Natural killer cell (primary cell): ENCODE data around the gene FRAT2. TPM values are rescaled to one million over a fixed set of nuclear protein-coding genes. Genes with fewer than 3 reads are reported as not detected.

Source experiments
- ATAC-seq, 3 donors: fragments of 150-1000 bp in 2 of 3; fragments of 200-7000 bp in 1 of 3; cut with Tn5 transposase; 1 replicate in 1 of 3; 2 replicates in 2 of 3; pipeline ENCODE4 v1.10.0; 2021; ENCODE audit warnings: mild to moderate bottlenecking in 2 of 3, moderate library complexity in 2 of 3
- DNase-seq, 2 donors: peaks; one replicate each; pipeline versions ENCODE4 v3.0.0 to v3.0.0-alpha.2; 2013 to 2021; ENCODE audit warnings: mixed read lengths in 1 of 2
- H3K27ac ChIP-seq: one replicate; pipeline ENCODE4 v1.5.1; 2013; ENCODE audit warnings: mild to moderate bottlenecking, low read length
- H3K27me3 ChIP-seq: one replicate; pipeline ENCODE4 v1.6.1; 2013; ENCODE audit warnings: low read length; ENCODE audit not compliant: control insufficient read depth, insufficient read depth
- H3K36me3 ChIP-seq: one replicate; pipeline ENCODE4 v1.6.1; 2013; ENCODE audit warnings: low read length; ENCODE audit not compliant: control insufficient read depth, insufficient read depth
- H3K4me1 ChIP-seq: one replicate; pipeline ENCODE4 v1.6.1; 2013; ENCODE audit warnings: low read length; ENCODE audit not compliant: control insufficient read depth, insufficient read depth
- H3K4me3 ChIP-seq: one replicate; pipeline ENCODE4 v1.5.1; 2013; ENCODE audit warnings: low read length
- H3K9me3 ChIP-seq: one replicate; pipeline ENCODE4 v1.6.1; 2013; ENCODE audit warnings: low read length; ENCODE audit not compliant: control insufficient read depth, insufficient read depth
- H3K27ac Mint-ChIP-seq, 2 donors: one replicate each; pipeline ENCODE4 v1.8.0; 2022; ENCODE audit warnings: mild to moderate bottlenecking in 2 of 2, mixed read lengths in 2 of 2, moderate library complexity in 1 of 2
- H3K27me3 Mint-ChIP-seq, 2 donors: one replicate each; pipeline ENCODE4 v1.8.0; 2022; ENCODE audit warnings: low read depth in 2 of 2, mixed read lengths in 2 of 2
- H3K36me3 Mint-ChIP-seq: one replicate; pipeline ENCODE4 v1.8.0; 2022; ENCODE audit warnings: mixed read lengths
- H3K4me1 Mint-ChIP-seq, 2 donors: one replicate each; pipeline ENCODE4 v1.8.0; 2022; ENCODE audit warnings: mixed read lengths in 2 of 2
- H3K4me3 Mint-ChIP-seq: one replicate; pipeline ENCODE4 v1.8.0; 2022; ENCODE audit warnings: mild to moderate bottlenecking, moderate library complexity, mixed read lengths
- H3K9me3 Mint-ChIP-seq, 2 donors: one replicate each; pipeline ENCODE4 v1.8.0; 2022; ENCODE audit warnings: mixed read lengths in 2 of 2
- WGBS: methylation state at CpG from one replicate; pipeline ENCODE4 v1.1.7; 2013; ENCODE audit warnings: missing lambda C conversion rate; ENCODE audit not compliant: insufficient coverage; 5-methylcytosine and 5-hydroxymethylcytosine counted together
- intact Hi-C: fragments of 100-400 bp; cut with micrococcal nuclease; formaldehyde crosslinking; loops from one replicate; pipeline ENCODE4 v1.14.2; 2022
- total RNA-seq, 4 donors: library from RNA; stranded (reverse); fragments of 120-200 nt in 1 of 4; gene quantifications; one replicate each; pipeline versions ENCODE4 v1.2.3 to v1.2.4, GENCODE V29; 2013 to 2022
- TF ChIP-seq, protein P1 (sequence below): fragments of 200-600 bp; IDR thresholded peaks from one replicate; pipeline ENCODE4 v1.8.0; 2022; ENCODE audit warnings: antibody characterized with exemption

The FRAT2 gene
- total RNA-seq, 3 donors from 2014 or later (not counting 1 experiment from before 2014, with no cell fraction given), result 18.7 to 23.4 (median 22.2) TPM

DNA sequence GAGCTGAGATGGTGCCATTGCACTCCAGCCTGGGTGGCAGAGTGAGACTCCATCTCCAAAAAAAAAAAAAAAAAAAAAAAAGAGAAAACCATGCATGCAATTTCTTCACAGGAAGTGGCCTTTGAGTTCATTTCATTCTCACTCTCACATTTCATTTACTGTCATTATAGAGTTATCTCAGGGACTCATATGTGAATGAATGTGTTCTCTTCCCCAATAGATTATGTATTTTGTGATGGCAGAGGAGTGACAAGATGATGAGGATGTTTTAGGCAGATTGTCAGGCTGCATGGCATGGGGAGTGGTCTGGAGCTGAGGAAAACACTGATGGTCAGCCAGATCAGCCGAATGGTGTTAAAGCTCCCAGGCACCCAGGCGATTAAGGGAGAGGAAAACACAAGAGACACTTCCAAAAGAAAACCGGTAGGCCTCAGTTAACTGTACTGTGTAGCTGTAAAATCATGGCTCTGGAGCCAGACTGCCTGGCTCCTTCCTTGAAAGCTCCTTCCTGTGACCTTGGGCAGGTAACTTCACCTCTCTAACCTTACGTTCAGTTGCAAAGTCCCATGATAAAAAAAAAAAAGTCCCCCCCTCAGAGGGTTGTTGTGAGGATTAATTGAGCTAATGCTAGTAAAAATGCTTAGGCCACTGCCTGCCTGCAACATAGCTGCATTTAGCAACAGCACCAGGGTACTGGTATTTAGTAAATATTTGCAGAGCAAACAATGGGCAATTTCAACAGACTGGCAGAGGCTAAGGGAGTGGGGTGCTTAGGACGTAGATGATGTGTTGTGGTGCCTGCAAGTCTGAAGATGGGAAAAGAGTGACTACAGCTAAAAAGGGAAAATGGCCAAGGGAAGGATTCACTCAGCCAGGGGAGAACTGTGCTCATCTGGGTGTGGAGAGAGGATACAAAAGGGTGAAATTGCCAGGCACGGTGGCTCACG is 6.9 kb downstream of the FRAT2 start:
- Mint-ChIP-seq H3K27ac (peak overlapping the region; percentile 46 to 50), H3K4me1 (peaks cover 31 to 47% of the 10 kb centered on the region in 2 donors), H3K4me3 (no peak overlapping the region), H3K9me3 (no peaks in the 10 kb centered on the region), H3K36me3 (no peaks in the 10 kb centered on the region), H3K27me3 (no peaks in the 10 kb centered on the region)
- ATAC-seq, result peak in 1 of 3 donors; percentile 57
- H3K27ac ChIP-seq, result no peak overlapping the region
- no peaks in the 10 kb centered on the region for H3K27me3 ChIP-seq
- H3K36me3 ChIP-seq, result no peaks in the 10 kb centered on the region
- TF ChIP-seq, protein P1, sequence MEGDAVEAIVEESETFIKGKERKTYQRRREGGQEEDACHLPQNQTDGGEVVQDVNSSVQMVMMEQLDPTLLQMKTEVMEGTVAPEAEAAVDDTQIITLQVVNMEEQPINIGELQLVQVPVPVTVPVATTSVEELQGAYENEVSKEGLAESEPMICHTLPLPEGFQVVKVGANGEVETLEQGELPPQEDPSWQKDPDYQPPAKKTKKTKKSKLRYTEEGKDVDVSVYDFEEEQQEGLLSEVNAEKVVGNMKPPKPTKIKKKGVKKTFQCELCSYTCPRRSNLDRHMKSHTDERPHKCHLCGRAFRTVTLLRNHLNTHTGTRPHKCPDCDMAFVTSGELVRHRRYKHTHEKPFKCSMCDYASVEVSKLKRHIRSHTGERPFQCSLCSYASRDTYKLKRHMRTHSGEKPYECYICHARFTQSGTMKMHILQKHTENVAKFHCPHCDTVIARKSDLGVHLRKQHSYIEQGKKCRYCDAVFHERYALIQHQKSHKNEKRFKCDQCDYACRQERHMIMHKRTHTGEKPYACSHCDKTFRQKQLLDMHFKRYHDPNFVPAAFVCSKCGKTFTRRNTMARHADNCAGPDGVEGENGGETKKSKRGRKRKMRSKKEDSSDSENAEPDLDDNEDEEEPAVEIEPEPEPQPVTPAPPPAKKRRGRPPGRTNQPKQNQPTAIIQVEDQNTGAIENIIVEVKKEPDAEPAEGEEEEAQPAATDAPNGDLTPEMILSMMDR, result no peak
- H3K4me1 ChIP-seq, result peaks cover 24% of the 10 kb centered on the region
- intact Hi-C loops, result no loop called here
- 94% methylated on average over 6 of the region's 7 CpGs for WGBS
- no peak overlapping the region for H3K4me3 ChIP-seq
- DNase-seq, result no peak
- no peaks in the 10 kb centered on the region for H3K9me3 ChIP-seq

DNA sequence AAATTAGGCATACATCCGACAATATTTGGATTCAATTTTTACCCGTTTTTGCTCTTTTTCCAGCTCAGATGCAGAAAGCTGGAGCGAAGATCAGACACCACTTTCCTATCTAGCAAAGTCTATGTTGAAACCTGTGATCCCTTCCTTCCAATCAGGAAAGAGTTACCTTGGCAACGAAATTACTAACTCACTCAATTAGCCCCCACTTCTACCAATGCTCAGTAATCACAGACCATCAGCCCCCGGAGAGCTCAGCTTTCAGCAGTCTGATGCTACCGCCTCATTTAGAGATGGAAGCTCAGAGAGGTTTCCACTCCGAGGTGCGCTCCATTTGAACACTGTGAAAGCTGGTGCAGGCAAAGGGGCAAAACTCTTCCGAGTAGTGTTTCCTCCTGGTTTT is 8.8 kb downstream of the FRAT2 start:
- no peaks in the 10 kb centered on the region for H3K9me3 Mint-ChIP-seq
- H3K4me3 Mint-ChIP-seq, result no peak overlapping the region
- TF ChIP-seq, protein P1, result no peak
- peaks cover 24% of the 10 kb centered on the region for H3K4me1 ChIP-seq
- WGBS, result 91% methylated on average over 9 of the region's 9 CpGs
- intact Hi-C loops, result no loop called here
- H3K9me3 ChIP-seq, result no peaks in the 10 kb centered on the region
- H3K4me3 ChIP-seq, result no peak overlapping the region
- H3K27me3 ChIP-seq, result no peaks in the 10 kb centered on the region
- no peaks in the 10 kb centered on the region for H3K36me3 Mint-ChIP-seq
- ATAC-seq (no peak), DNase-seq (no peak)
- H3K27me3 Mint-ChIP-seq, result no peaks in the 10 kb centered on the region
- H3K27ac Mint-ChIP-seq, result no peak overlapping the region
- H3K27ac ChIP-seq, result no peak overlapping the region
- peaks cover 33 to 46% of the 10 kb centered on the region in 2 donors for H3K4me1 Mint-ChIP-seq
- H3K36me3 ChIP-seq, result no peaks in the 10 kb centered on the region

DNA sequence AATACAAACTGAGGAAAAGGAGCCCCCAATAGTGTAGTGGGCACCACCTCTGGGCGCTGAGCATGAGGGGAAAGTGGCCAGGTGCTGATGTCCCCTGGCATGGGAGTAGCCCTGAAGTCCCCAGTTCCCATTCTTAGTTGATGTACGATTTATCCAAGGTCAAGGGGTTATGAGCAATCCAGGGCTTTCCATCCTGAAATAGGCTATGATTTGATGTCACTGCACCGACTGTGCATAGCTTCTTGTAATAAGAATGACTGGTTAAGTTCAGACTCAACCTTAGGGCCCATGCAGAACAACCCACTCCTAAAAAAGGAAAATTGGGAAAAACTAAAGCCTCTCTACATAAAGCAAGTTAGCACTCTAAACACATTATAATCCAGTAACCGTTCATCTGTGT is 11.0 kb downstream of the FRAT2 start:
- peaks cover 35% of the 10 kb centered on the region for H3K4me1 ChIP-seq
- no peaks in the 10 kb centered on the region for H3K27me3 ChIP-seq
- peaks cover 45 to 48% of the 10 kb centered on the region in 2 donors for H3K4me1 Mint-ChIP-seq
- no peak for ATAC-seq
- no peaks in the 10 kb centered on the region for H3K36me3 Mint-ChIP-seq
- H3K27ac Mint-ChIP-seq, result no peak overlapping the region
- DNase-seq, result no peak
- H3K27ac ChIP-seq, result no peak overlapping the region
- 70% methylated on average over 3 of the region's 4 CpGs for WGBS
- H3K36me3 ChIP-seq, result no peaks in the 10 kb centered on the region
- H3K9me3 ChIP-seq, result no peaks in the 10 kb centered on the region
- H3K9me3 Mint-ChIP-seq, result no peaks in the 10 kb centered on the region
- intact Hi-C loops, result no loop called here
- H3K4me3 Mint-ChIP-seq, result no peak overlapping the region
- H3K27me3 Mint-ChIP-seq, result no peaks in the 10 kb centered on the region
- no peak overlapping the region for H3K4me3 ChIP-seq
- TF ChIP-seq, protein P1, result no peak
